Hematopoietic multipotent progenitor cell (in vitro differentiated cells): ENCODE data around the gene STXBP5. TPM values are rescaled to one million over a fixed set of nuclear protein-coding genes. Genes with fewer than 3 reads are reported as not detected.
A peak's percentile ranks its signal among the peaks of the same experiment; 100 is the strongest.

Experiments
- DNase-seq, 3 donors: peaks; one replicate each; pipeline ENCODE4 v3.0.0-alpha.2; 2011 to 2015; ENCODE audit warnings: low read depth in 2 of 3, low spot score in 2 of 3
- total RNA-seq: library from RNA; depleted of rRNA; stranded (reverse); fragments of >200 nt; gene quantifications from one replicate; pipeline ENCODE4 v1.2.3, GENCODE V29; 2012

STXBP5 gene
- total RNA-seq = 39.3 TPM

GRCh38 chr6:147204060-147204785 lies at the start of gene STXBP5:
STXBP5 (plus strand) TSS chr6:147204417; CDS start chr6:147204533, 116 bp downstream.
- DNase-seq = peak; percentile 19 to 66 (median 50)

- no peak for DNase-seq
Measured at GRCh38 chr6:147154454-147154853, 49.8 kb upstream of the STXBP5 start.

- DNase-seq = no peak
Measured at GRCh38 chr6:147156218-147156617, 48.0 kb upstream of the STXBP5 start.

- DNase-seq = no peak
Measured at GRCh38 chr6:147156799-147157382, 47.3 kb upstream of the STXBP5 start.

GRCh38 chr6:147157930-147158329 lies 46.3 kb upstream of the STXBP5 start:
- DNase-seq = no peak

GRCh38 chr6:147158881-147159280 lies 45.3 kb upstream of the STXBP5 start:
- no peak for DNase-seq

- DNase-seq = no peak
Measured at GRCh38 chr6:147159536-147160374, 44.5 kb upstream of the STXBP5 start.

GRCh38 chr6:147160593-147160992 lies 43.6 kb upstream of the STXBP5 start:
- DNase-seq = no peak

- DNase-seq = no peak
Measured at GRCh38 chr6:147161253-147161973, 42.8 kb upstream of the STXBP5 start.

GRCh38 chr6:147161974-147162495 lies 42.2 kb upstream of the STXBP5 start:
- peak in 1 of 3 donors; percentile 21 for DNase-seq

GRCh38 chr6:147164761-147165160 lies 39.5 kb upstream of the STXBP5 start:
- DNase-seq = no peak

GRCh38 chr6:147166360-147166944 lies 37.8 kb upstream of the STXBP5 start:
- peak in 2 of 3 donors; percentile 67 to 75 for DNase-seq

GRCh38 chr6:147166992-147167391 lies 37.2 kb upstream of the STXBP5 start:
- DNase-seq = no peak

GRCh38 chr6:147167576-147168461 lies 36.4 kb upstream of the STXBP5 start:
- DNase-seq = no peak

GRCh38 chr6:147169529-147169928 lies 34.7 kb upstream of the STXBP5 start:
- no peak for DNase-seq

GRCh38 chr6:147170269-147170668 lies 33.9 kb upstream of the STXBP5 start:
- no peak for DNase-seq

- peak in 1 of 3 donors; percentile 8 for DNase-seq
Measured at GRCh38 chr6:147173140-147173539, 31.1 kb upstream of the STXBP5 start.

- no peak for DNase-seq
Measured at GRCh38 chr6:147173675-147174308, 30.4 kb upstream of the STXBP5 start.

GRCh38 chr6:147176795-147177194 lies 27.4 kb upstream of the STXBP5 start:
- DNase-seq = no peak
